ENCODE results near the gene HOXB7.
A peak's percentile ranks its signal among the peaks of the same experiment; 100 is the strongest.

Gene HOXB7

DNA sequence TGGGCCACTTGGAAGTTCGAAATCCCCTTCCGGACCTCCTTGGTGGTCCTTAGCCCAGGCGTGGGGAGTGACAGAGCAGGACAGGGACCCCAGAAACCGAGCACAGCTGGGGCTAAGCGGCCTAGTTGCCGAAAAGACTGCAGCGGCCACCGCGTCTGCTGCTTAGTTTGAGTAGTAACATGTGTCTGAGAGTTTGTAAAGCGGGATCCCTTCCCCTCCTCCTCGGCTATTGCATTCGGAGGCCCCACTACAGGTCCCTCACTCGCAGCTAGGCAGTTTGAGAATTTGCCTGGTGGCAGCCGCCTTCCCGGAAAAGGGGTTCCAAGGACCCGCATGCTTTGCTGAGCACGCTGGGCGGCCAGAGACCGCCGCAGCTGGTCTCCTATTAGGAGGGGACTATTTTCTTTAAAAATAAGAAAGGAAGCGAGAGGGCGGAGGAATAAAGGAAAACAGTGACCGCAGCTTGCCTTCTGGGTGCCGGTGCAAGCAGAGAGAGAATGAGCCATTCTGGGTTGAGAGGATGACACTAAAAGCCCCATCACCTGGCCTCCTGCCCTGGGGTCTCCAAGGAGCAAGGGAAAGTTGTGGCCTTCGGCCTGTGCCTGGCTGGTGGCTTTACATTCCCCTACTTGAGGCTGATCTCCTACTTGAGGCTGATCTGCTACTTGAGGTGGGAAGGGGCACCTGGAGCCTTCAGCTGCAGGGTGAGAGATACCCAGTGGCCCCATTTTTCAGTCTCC is 16.1 kb downstream of the HOXB7 start:
- DNase-seq, result no peak

DNA sequence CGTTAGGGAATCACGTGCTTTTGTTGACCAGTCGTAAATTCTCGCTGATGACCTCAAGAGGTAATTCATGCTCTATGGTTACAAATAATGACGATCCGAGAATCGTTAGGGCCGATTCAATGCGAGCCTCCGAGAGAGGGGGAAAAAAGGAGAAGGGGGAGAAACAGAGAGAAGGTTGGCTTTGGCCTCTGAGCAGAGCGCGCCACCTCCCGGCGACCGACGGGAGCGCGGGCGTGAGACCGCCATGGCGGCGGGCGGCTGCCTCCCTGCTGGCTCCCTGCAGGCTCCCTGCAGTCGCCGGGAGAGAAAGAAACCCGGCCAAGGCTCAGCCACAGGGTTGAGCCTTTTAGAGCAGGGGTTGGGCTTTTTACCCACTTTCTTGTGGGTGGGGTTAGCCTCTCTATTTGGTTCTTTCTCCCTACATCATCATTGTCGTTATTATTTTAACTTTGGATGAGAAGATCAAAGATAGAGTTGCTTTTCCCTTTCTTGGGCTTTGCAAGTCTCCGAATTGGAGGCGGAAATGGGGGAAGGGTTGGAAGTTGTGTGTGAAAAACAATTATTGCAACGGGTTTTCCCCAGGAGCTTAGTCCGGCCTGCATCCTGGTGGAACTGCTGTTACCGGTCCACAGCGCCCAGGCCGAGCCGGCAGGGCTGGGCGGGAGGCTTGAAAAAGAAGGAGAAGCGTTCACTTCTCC is 16.8 kb downstream of the HOXB7 start:
- peak; percentile 87 for DNase-seq

DNA sequence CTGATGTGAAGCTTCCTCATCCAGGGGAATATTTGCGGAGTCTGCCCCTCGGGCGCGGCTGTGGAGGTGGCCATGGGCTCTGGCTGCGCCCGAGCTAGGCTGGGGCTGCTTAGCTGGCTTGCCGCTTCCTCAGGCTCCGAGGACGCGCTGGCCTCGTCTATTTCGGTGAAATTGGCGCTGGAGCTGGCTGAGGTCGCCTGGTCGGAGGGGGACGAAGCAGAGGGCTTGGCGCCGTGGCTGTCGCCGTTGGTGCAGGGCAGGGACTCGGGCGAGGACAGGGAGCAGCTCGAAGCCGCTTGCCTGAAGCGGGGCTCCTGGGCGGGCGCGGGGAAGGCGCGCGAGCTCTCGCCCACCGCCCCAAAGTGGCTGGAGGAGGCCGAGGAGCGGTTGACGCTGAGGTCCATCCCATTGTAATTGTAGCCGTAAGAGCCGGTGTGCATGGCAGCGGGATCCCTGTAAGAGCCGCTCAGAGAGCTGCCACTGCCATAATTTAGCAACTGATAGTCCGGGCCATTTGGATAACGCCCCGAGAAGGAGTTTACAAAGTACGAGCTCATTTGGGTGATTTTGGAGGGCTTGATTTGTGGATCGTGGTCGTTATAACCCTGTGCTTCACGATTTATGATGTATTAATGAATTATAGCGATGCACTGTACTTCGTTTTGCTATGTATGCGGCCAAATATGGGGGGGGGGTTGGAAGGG is 17.5 kb downstream of the HOXB7 start, which contains the start of gene HOXB5:
TSS of gene HOXB5 (minus strand) at position 654 of the 704 bp plus-strand sequence. CDS start at position 557, 97 bp downstream.
- no peak for DNase-seq

DNA sequence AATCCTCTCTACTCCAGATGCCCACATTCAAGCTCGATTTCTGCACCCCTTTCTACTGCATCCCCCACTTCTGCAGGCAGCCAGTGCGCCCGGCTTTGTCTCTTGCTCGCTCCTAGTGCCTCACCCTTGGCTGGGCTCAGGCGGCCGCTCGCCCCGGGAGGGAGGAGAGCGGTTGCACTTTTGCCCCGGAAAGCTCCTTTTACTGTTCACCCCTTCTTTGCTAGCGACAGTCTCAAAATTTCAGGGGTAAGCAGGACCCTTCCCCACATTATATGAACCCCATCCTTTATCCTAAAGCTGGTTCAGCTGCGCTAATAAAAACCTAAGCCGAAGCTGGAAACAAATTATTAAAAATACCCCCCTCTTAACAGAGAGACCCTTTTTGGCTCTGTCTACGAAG is 18.2 kb downstream of the HOXB7 start:
- no peak for DNase-seq

DNA sequence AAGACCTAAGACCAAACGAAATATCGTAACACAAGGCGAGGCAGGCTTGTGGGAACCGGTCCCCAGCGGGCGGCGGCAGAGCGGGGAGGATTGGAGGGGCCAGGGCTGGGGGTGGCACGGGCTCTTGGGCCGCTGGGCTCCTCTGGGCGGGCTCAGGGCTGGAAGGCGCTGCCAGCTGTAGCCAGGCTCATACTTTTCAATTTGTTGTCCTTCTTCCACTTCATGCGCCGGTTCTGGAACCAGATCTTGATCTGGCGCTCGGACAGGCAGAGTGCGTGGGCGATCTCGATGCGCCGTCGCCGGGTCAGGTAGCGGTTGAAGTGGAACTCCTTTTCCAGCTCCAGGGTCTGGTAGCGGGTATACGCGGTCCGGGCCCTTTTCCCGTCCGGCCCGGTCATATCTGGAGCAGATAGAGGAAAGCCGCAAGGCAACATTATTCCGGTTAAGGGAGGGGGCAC is 18.7 kb downstream of the HOXB7 start:
- no peak for DNase-seq

DNA sequence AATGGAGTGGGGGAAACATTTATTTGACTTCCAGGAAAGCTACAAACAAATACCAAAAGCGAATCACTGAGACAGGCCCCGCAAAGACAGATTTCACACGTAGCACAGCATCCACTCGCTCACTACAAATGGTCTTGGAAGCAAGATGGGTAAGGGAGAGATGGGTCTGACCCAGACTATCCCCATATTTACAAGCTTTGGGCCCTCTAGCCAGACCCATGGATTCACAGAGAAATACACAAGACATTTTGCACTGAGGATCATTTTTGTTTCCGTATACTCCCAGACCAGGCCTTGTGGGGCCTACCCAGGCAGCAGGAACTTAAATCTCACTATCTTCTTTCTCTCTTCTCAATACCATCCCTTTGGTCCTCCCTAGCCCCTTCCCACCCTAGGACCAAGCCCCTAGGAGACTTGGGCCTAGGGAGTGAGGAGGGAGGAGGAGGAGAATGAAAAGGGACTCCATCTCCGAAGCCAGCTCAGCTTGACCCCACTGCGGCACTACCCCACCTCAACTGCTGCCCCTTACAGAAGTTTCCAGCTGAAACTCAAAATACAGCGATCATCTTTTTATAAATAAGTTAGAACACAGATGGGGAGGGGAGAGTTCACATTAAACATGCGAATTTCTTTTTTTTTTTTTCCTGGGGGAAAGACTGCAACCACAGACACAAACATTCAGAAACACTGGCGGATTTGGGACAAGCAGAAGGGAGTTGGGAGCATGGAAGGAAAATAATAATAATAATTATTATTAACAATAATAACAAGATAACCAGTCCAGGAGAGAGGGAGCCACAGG is 19.4 kb downstream of the HOXB7 start:
- no peak for DNase-seq

DNA sequence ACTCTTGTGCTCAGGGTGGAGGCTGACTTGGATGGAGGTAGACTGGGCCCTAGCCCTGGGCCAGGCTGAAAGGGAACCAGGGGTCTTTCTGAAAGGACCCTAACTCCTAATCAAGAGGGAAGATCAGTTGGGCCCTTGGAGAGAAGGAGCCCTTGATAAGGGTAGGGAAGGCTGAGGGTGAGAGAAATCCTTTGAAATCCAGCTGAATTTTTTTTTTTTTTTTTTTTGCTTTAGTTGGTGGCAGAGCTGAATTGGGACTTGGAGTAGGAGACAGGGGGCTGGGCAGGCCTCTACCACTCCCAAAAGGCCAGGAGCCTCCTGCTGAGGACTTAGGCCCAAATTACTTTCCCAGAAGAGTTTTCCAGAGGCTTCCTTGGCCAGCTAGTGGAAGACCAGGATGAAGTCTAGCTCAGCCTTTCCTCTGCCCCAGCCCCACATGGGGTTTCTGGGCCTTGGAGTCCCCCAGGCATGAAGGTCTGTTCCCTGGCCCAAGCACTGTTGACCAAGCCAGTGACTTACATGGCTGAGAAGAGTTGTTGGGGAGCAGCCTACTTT is 20.1 kb downstream of the HOXB7 start:
- no peak for DNase-seq

DNA sequence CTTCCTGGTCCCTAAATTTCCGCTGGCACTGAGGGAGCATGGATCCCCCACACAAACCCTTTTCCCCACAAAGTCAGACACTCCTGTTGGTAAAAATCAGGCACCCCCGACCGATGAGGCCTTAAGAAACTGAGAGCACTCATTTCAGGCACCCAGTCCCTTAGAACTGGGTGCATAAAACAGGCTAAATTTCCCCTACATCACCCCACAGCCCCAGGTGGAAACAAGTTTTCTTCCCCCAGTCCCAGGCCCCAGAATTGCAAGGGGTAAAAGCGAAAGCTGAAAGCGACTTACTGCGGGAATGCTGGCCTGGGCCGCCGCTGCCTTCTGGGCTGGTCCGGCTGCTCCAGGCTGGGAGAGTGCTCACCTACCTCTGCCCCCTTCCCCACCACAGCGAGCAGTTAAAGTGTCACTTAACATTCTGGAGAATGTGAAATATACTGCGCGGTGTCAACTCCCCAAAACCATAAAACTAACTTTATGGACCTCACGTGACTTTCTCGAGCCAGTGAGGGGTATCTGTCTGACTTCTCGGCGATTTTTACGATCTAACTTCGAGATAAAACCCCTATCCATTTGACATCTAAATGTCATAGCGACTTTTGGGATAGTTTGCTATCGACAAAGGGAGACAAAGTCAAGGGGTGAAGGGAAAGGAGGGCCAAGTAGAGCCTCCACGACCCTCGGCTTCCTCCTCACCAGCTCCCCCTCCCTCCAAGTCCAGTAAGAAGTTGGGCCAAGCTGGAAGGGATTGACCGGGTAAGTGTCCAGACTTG is 20.8 kb downstream of the HOXB7 start, which contains the start of gene HOXB3:
TSS of gene HOXB3 (minus strand) at position 411 of the 776 bp plus-strand sequence. CDS start 37,767 bp downstream, outside the sequence.
- no peak for DNase-seq

DNA sequence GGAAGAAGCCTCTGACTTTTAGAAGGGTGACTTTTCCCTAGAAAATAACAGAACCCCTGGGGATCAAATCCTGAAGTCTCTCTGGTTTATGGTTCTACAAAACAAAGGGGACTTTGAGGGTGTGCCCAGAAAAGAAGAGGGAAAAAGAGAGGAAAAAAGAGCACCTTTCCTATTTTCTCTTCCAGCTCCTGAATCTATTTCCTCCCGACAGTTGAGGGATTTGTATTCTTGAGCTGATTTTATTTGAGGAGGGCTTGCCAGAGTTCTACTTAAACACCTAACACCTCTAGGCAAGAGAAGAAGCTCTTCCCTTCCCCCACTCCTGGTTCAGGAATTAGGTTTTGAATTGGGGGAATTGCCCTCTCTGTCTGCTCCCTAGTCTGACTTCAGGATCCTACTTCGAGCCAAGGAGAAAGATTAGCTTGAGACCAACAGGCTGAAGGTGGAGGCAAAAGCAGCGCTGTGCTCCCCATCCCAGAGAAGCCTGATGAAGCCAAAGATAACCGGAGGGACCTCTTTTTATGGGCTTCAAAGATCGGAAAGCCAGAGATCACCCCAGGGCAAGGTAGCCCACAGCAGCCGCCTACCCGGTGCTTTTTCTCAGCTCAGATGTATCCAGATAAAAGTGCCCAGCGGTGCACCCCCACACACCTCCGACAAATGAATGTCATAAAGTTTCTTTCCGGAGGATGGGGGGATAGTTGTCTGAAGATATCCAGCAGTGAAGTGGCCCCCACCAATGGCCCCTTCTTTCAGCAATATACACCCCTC is 21.6 kb downstream of the HOXB7 start:
- no peak for DNase-seq

DNA sequence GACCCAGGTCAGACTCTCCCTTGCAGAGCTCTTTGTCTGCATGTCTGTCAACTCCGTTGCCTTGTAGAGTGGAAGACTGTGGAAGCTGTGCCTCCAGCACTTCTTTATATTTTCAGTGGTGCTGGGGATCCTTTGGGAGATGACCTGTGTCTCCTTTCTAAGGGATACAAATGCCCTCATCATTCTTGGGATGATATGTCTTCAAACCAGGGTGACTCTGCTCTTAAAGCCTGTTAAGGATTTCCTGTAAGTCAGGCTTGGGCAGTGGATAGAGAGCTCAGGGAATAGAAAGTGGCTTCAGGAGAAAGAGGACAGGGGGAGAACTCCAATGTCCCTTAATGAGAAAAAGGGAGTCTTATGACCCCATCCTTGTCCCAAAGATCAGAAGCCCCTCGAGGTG is 22.3 kb downstream of the HOXB7 start:
- no peak for DNase-seq

DNA sequence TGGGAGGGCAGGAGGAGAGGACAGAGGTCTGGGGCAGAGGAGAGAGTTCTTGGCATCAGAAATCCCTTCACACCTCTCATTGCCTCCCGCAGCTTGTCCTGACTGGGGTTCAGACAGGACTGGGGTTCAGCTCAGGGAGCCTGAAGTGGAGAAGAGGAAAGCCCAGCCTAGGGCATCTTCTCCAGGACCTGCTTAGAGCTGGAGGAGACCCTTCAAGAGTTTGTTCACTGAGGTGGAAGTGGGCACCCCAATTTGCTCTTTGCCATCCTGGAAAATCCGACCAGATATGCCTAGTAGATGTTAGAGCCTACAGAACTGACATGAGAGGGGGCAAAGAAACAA is 22.8 kb downstream of the HOXB7 start:
- no peak for DNase-seq

DNA sequence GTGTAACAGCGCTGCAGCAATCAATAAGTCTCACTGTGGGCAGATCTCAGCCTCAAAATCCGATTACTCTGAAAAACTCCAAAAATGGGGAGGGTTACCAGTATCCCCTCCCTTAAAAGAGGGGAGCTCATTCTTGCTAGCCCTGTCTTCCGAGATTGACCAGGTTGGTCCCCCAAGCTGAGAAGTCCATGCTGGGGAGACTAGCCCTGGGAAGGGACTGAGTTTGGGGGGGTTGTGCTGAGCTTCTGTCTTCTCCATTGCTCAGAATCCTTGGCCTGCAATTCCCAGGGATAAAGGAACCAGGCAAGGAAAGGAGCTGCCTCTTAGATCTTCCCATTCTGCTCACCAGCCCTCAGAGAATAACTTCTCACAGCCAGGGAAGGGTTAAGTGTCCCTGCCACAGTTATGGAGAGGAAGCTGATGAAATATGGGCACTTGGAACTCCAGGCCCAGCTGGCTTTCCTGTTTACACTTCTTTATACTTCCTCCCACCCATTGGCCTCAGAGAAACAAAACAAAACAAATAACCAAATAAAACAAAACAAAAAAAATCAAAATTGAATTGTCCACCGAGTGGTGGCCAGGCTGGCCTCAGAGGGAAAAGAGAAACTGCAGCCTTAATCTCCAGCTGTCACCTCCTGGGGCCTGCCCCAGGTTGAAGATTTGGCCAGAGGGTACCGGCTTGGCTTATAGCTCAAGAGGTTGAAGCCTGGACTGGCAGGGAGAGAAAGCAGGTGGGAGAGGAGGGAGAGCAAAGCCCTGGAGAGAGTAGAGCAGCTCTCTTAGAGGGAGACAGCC is 23.3 kb downstream of the HOXB7 start:
- no peak for DNase-seq

DNA sequence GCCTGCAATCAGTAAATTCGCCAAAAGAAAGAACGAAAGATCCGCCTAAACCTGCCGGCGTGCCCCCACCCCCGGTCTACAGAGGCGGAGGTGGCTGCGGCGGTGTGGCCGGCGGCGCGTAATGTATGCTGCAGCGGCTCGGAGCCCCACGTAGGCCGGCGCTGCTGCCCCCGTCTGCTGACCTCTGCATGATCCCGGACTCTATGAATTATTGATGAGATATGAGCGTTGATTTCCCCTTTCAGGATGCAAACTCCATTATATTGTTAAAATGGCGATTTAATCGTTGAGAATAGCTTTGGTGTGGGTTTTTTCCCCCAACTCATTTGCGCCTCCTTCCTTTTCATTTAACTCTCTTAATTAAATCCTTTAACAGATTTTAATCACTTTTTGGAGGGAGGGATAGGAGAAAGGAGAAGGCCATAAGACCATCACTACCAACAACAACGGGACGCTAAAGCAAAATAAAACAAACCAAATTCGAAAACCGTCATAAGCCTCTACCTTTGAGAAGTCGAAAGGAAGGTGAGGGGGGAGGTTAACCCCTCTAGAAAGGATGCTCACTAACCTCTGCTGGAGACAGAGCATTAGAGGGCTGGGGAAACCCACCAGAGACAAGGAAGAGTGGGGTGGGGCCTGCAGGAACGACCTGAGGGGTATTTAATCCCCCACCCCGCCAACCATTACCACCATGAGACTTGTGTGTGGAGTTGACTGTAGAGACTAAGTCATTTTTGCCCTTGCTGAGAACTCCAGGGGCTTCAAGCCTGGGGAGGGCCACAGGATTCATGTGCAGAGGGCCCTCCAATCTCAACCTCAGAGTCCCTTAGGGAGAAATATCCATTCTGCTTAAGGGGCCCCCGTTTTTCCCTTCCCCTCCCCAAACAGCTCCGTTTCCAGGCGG is 24.2 kb downstream of the HOXB7 start:
- DNase-seq, result no peak

DNA sequence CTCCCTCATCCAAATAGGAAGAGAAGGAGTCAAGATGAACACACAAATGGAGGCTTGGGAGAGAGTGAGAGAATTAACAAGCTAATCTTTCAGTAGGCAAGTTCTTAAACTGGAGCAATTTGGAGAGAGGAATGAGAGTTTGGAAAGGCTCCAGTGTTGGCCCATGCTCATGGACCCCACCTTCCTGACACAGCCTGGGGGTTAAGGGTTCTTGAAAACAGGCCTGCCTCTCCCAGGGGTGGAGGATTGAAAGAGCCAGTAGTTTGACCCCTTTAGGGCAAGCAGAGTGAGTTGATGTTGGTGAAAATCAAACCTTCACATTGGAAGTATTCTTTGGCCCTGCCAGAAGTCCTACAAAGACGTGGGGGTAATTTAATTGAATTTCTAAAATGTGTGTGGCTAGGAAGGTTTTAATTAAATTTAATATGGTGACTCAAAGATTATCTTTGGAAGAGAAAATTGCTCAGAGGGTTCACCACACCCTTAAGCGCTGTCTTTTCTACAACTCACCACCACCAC is 26.5 kb downstream of the HOXB7 start:
- DNase-seq, result no peak

DNA sequence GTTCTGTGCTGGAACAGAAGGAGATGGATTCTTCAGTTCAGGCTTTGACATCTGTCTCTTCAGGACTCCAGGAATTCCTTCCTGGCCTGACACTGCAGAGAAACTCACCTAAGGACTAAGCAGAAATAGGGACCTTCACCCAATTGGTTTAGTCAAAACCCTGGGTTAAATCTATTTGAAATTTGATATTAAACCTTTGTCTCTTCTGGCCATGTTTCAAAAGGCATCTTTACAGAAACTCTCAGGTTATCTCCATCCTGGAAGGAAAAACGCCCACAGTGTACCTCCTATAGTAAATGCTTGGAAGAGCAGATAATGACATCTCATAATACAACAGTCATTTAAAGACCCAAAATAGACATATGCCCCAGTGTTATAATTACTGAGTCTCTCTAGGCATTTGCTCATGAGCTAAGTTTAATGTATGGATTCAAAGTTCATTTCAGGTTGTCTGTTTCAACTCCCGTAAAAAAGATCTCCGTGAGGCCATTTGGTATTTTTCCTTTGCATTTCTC is 27.1 kb downstream of the HOXB7 start:
- no peak for DNase-seq

DNA sequence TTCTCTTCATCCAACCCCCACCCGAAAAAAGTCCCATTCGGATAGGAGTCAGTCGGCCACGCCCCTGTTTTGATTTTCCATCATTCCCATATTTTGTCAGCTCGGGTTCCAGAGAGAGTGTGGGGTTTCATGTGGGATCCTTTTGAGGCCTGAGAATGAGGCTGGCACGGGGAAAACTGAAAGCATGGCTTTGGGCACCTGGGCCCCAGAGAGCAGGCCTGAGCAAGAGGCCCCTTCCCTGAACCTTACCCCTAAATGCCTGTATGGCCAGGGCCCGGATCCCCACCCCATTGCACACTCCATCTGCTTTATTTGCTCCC is 28.1 kb downstream of the HOXB7 start:
- DNase-seq, result no peak

DNA sequence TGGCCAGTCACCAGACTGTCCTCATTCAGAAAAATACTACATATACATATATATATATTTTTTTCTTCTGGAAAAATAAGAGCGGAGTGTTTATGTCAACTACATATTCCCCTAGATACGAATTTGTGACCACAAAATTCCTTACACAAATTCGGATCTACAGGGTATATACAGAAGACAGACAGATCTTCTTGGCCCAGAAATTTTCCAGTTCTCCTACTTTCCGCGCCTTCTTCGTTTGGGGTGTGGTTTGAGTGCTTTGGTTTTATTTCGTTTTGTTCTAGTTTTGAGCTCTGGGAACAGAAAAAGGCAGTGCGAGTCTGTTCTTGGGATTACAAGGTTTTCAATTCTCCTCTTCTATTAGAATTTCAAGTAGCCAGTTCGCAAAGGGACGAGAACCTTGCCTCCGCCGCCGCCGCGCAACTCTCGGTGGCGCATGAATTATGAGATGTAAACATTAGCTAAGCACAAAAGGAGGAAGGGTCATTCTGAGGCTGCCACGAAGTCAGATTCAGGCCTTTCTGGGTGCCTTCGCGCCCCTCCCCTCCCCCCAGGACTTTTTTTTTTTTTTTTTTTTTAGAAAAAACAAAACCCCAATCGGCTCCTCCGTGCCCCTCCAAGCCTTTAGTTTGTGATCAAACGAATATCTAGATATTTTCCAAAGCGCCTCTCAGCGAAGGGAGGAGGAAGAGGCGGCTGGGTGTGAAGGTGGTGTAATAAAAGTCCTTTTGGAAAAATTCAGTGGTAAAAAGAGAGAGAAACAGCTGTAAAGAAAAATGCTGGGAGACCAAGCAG is 30.9 kb downstream of the HOXB7 start:
- no peak for DNase-seq

DNA sequence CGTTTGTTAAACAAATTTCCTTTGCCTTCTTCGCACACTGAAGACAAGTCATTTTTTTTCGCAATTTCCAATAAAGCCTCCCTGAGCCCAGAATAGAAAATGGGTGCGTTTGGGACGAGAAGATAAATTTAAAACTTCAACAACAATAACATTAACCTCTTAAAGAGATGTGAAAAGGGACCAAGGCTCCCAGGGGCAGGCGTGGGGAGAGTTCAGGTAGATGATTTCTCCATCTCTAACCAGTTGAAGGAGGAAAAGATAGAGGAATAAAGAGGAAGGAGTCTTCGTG is 31.4 kb downstream of the HOXB7 start:
- DNase-seq, result no peak
